RWPE2 (cell line): ENCODE results near the gene SEM1.

Source experiments
- ATAC-seq: fragments of 200-7000 bp; cut with Tn5 transposase; 3 replicates; pipeline ENCODE4 v1.9.1; 2021; ENCODE audit warnings: low read depth
- DNase-seq: peaks from one replicate; pipeline ENCODE4 v3.0.0-alpha.2; 2020; ENCODE audit warnings: low spot score
- H3K27ac ChIP-seq: fragments of 450-650 bp; 2 replicates; pipeline ENCODE4 v1.5.1; 2017; ENCODE audit warnings: mild to moderate bottlenecking; ENCODE audit not compliant: poor library complexity, severe bottlenecking
- H3K27me3 ChIP-seq: fragments of 250-450 bp; sonication (Bioruptor Pico); 2 replicates; pipeline ENCODE4 v1.5.1; 2021; ENCODE audit warnings: mild to moderate bottlenecking, moderate library complexity; ENCODE audit not compliant: insufficient read depth, poor library complexity, severe bottlenecking
- H3K36me3 ChIP-seq: fragments of 250-450 bp; sonication (Bioruptor Pico); 2 replicates; pipeline ENCODE4 v1.5.1; 2020; ENCODE audit warnings: low read depth, mild to moderate bottlenecking, moderate library complexity
- H3K4me1 ChIP-seq: fragments of 250-450 bp; sonication (Bioruptor Pico); 2 replicates; pipeline ENCODE4 v1.5.1; 2021; ENCODE audit warnings: mild to moderate bottlenecking, moderate library complexity; ENCODE audit not compliant: insufficient read depth, poor library complexity, severe bottlenecking
- H3K4me3 ChIP-seq: fragments of 250-450 bp; sonication (Bioruptor Pico); 2 replicates; pipeline ENCODE4 v1.5.1; 2021; ENCODE audit warnings: mild to moderate bottlenecking, moderate library complexity; ENCODE audit not compliant: severe bottlenecking
- H3K9me3 ChIP-seq: fragments of 250-450 bp; sonication (Bioruptor Pico); 2 replicates; pipeline ENCODE4 v1.5.1; 2021; ENCODE audit warnings: mild to moderate bottlenecking, moderate library complexity; ENCODE audit not compliant: severe bottlenecking
- CTCF ChIP-seq: fragments of 450-650 bp; IDR thresholded peaks from one replicate; pipeline ENCODE4 v1.5.1; 2017; ENCODE audit warnings: mild to moderate bottlenecking, moderate library complexity; ENCODE audit not compliant: poor library complexity, severe bottlenecking

Gene SEM1

GRCh38 chr7:96686305-96686704, 23.3 kb downstream of the SEM1 start:
- ATAC-seq: no peak

DNA sequence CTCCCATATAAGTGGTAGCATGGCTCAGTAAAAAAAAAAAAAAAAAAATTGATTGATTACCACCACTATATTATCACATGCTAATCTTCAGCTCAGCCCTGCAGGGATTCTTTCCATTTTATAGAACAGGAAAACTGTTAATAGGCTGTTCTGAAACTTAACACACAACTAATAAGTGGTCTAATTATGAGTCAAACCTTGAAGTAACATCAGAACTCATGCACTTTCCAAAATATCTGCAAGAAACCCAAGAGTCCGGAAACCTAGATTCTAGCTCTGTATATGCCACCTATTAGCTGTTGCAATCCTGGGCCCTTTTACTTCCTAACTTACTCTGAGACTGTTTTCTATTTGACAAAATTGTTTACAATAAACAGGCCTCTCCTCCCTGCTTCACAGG, 23.9 kb downstream of the SEM1 start:
- Histone ChIP-seq H3K4me1 (peaks cover 2% of the 10 kb centered on the region), H3K4me3 (no peak overlapping the region), H3K36me3 (peaks cover 30% of the 10 kb centered on the region), H3K27ac (no peak overlapping the region), H3K9me3 (no peaks in the 10 kb centered on the region), H3K27me3 (no peaks in the 10 kb centered on the region)
- ATAC-seq (no peak), DNase-seq (no peak)
- TF ChIP-seq CTCF: no peak

More at GRCh38 chr7:96686305-96686704, 23.3 kb downstream of the SEM1 start:
- Histone ChIP-seq H3K27ac (no peak overlapping the region), H3K4me1 (peaks cover 2% of the 10 kb centered on the region), H3K27me3 (no peaks in the 10 kb centered on the region), H3K4me3 (no peak overlapping the region), H3K36me3 (peaks cover 31% of the 10 kb centered on the region), H3K9me3 (no peaks in the 10 kb centered on the region)
- DNase-seq: no peak
- TF ChIP-seq CTCF: no peak

GRCh38 chr7:96685353-96685752, 24.3 kb downstream of the SEM1 start:
- no peaks in the 10 kb centered on the region for H3K27me3 ChIP-seq
- DNase-seq (no peak), ATAC-seq (no peak)
- peaks cover 2% of the 10 kb centered on the region for H3K4me1 ChIP-seq
- H3K4me3 ChIP-seq: no peak overlapping the region
- no peaks in the 10 kb centered on the region for H3K9me3 ChIP-seq
- no peak overlapping the region for H3K27ac ChIP-seq
- no peak for TF ChIP-seq CTCF
- H3K36me3 ChIP-seq: peaks cover 30% of the 10 kb centered on the region

- no peaks in the 10 kb centered on the region; the same call in 1 of the 2 replicates for H3K36me3 ChIP-seq
- DNase-seq (no peak), ATAC-seq (no peak; the same call in 2 of the 3 replicates)
- no peaks in the 10 kb centered on the region for H3K9me3 ChIP-seq
- no peak for TF ChIP-seq CTCF
- H3K4me3 ChIP-seq: no peak overlapping the region
- no peak overlapping the region for H3K27ac ChIP-seq
- no peaks in the 10 kb centered on the region for H3K4me1 ChIP-seq
- H3K27me3 ChIP-seq: no peaks in the 10 kb centered on the region
Observed at GRCh38 chr7:96679886-96680285, 29.8 kb downstream of the SEM1 start.

GRCh38 chr7:96676919-96677318, 32.7 kb downstream of the SEM1 start:
- TF ChIP-seq CTCF: no peak
- Histone ChIP-seq H3K27me3 (no peaks in the 10 kb centered on the region), H3K4me1 (no peaks in the 10 kb centered on the region), H3K36me3 (no peaks in the 10 kb centered on the region), H3K9me3 (no peaks in the 10 kb centered on the region), H3K27ac (no peak overlapping the region), H3K4me3 (no peak overlapping the region)
- no peak for ATAC-seq
- DNase-seq: no peak
